Caco-2 (cell line): Measurements from ENCODE around the gene DYRK2. TPM values are rescaled to one million over a fixed set of nuclear protein-coding genes. Genes with fewer than 3 reads are reported as not detected.

Experiments used
- BruUV-seq: library from RNA; stranded (reverse); fragments of 400-500 nt; replicated peaks from 2 replicates; lab custom pipeline; 2021; lab: Mats Ljungman, UMichigan
- CTCF ChIA-PET: fragments of 300-600 bp; sonication (Branson Sonifier 250); formaldehyde crosslinking; loops from one replicate; lab custom pipeline; 2022; ENCODE audit warnings: antibody characterized with exemption; lab: Charles Lee
- POLR2A ChIA-PET: fragments of 300-600 bp; sonication (Branson Sonifier 250); formaldehyde crosslinking; loops from one replicate; lab custom pipeline; 2022; ENCODE audit warnings: antibody characterized with exemption; lab: Charles Lee
- DNase-seq, 2 experiments: peaks; one replicate each; pipeline versions ENCODE4 v3.0.0 to v3.0.0-alpha.2; 2020 to 2022
- H3K27me3 ChIP-seq: replicated peaks from 2 replicates; pipeline ENCODE4 v1.6.0; 2011; ENCODE audit warnings: low read length; ENCODE audit not compliant: control insufficient read depth, insufficient read depth
- H3K36me3 ChIP-seq: 2 replicates; pipeline ENCODE4 v1.5.1; 2011; ENCODE audit warnings: low read length; ENCODE audit not compliant: control insufficient read depth, insufficient read depth
- H3K4me1 ChIP-seq: fragments of 250-450 bp; sonication (Bioruptor Pico); 2 replicates; pipeline ENCODE4 v1.5.1; 2020; ENCODE audit warnings: mild to moderate bottlenecking
- H3K4me3 ChIP-seq: 2 replicates; pipeline ENCODE4 v1.5.1; 2011; ENCODE audit warnings: low read depth, mild to moderate bottlenecking, control low read depth, low read length
- H3K9me3 ChIP-seq: fragments of 250-450 bp; sonication (Bioruptor Pico); 2 replicates; pipeline ENCODE4 v1.5.1; 2020; ENCODE audit warnings: mild to moderate bottlenecking, moderate library complexity
- H3K27ac Mint-ChIP-seq: one replicate; pipeline ENCODE4 v1.8.0; 2022; ENCODE audit warnings: mixed read lengths; ENCODE audit not compliant: unreplicated experiment
- H3K27me3 Mint-ChIP-seq: one replicate; pipeline ENCODE4 v1.8.0; 2022; ENCODE audit warnings: mixed read lengths; ENCODE audit not compliant: insufficient read depth, unreplicated experiment
- H3K36me3 Mint-ChIP-seq: one replicate; pipeline ENCODE4 v1.8.0; 2022; ENCODE audit warnings: mild to moderate bottlenecking, mixed read lengths; ENCODE audit not compliant: insufficient read depth, unreplicated experiment
- H3K4me1 Mint-ChIP-seq: one replicate; pipeline ENCODE4 v1.8.0; 2022; ENCODE audit warnings: low read depth, mixed read lengths; ENCODE audit not compliant: unreplicated experiment
- H3K4me3 Mint-ChIP-seq: one replicate; pipeline ENCODE4 v1.8.0; 2022; ENCODE audit warnings: mild to moderate bottlenecking, moderate library complexity, mixed read lengths; ENCODE audit not compliant: unreplicated experiment
- H3K9me3 Mint-ChIP-seq: one replicate; pipeline ENCODE4 v1.8.0; 2022; ENCODE audit warnings: mixed read lengths; ENCODE audit not compliant: unreplicated experiment
- intact Hi-C: fragments of 100-400 bp; cut with micrococcal nuclease; formaldehyde crosslinking; loops from one replicate; pipeline ENCODE4 v1.10.0; 2022; ENCODE audit not compliant: unreplicated experiment
- total RNA-seq: library from RNA; stranded (reverse); gene quantifications from 2 replicates; pipeline ENCODE4 v1.2.3, GENCODE V29; 2022
- TF ChIP-seq, protein P1 (sequence below), 2 experiments: fragments of 200-600 bp in 1 of 2; IDR thresholded peaks; 1 replicate in 1 of 2; 2 replicates in 1 of 2; pipeline versions ENCODE4 v1.5.1 to v1.8.0; 2011 to 2022; ENCODE audit warnings: antibody characterized with exemption in 1 of 2, control low read depth in 1 of 2, inconsistent platforms in 1 of 2, low read depth in 1 of 2, low read length in 1 of 2, mild to moderate bottlenecking in 1 of 2, moderate library complexity in 1 of 2; ENCODE audit not compliant: insufficient read depth in 1 of 2, severe bottlenecking in 1 of 2, unreplicated experiment in 1 of 2

Gene DYRK2
- total RNA-seq, 1 experiment from 2014 or later = 24.6 TPM

DNA sequence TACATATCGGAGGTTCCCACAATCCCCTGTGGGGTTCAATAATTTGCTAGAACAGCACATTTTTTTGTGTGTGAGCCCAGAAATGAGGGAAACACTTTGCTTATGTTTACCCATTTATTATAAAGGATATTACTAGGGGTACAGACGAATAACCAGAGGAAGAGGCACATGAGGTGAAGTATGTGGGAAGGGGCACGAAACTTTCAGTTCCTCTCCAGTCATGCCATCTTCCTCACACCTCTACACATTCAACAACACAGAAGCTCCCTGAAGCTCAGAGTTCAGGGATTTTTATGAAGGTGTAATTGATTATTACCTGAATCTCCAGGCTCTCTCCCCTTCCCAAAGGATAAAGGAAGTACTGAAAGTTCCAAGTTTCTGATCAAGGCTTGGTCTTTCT is 30.2 kb upstream of the DYRK2 start:
- no peak overlapping the region for H3K4me3 ChIP-seq
- no peaks in the 10 kb centered on the region for H3K27me3 Mint-ChIP-seq
- no TSS peak for BruUV-seq
- no peak overlapping the region for H3K27ac Mint-ChIP-seq
- no peaks in the 10 kb centered on the region for H3K4me1 ChIP-seq
- POLR2A ChIA-PET = no interaction called here
- no peaks in the 10 kb centered on the region for H3K4me1 Mint-ChIP-seq
- H3K36me3 Mint-ChIP-seq = no peaks in the 10 kb centered on the region
- no peaks in the 10 kb centered on the region for H3K36me3 ChIP-seq
- H3K9me3 Mint-ChIP-seq = no peaks in the 10 kb centered on the region
- TF ChIP-seq, protein P1, sequence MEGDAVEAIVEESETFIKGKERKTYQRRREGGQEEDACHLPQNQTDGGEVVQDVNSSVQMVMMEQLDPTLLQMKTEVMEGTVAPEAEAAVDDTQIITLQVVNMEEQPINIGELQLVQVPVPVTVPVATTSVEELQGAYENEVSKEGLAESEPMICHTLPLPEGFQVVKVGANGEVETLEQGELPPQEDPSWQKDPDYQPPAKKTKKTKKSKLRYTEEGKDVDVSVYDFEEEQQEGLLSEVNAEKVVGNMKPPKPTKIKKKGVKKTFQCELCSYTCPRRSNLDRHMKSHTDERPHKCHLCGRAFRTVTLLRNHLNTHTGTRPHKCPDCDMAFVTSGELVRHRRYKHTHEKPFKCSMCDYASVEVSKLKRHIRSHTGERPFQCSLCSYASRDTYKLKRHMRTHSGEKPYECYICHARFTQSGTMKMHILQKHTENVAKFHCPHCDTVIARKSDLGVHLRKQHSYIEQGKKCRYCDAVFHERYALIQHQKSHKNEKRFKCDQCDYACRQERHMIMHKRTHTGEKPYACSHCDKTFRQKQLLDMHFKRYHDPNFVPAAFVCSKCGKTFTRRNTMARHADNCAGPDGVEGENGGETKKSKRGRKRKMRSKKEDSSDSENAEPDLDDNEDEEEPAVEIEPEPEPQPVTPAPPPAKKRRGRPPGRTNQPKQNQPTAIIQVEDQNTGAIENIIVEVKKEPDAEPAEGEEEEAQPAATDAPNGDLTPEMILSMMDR (IDR thresholded peaks at IDR 0.05; ENCODE audit: insufficient read depth in 1 of 2, low read depth in 1 of 2, low read length in 1 of 2, severe bottlenecking in 1 of 2, unreplicated experiment in 1 of 2) = no peak
- intact Hi-C loops = loop anchor here (1.0 kb wide), 1 partner anchor 25 kb away; no protein-coding TSS in a partner anchor
- H3K9me3 ChIP-seq = no peaks in the 10 kb centered on the region
- CTCF ChIA-PET = no interaction called here
- H3K4me3 Mint-ChIP-seq = no peak overlapping the region
- no peaks in the 10 kb centered on the region for H3K27me3 ChIP-seq
- DNase-seq = no peak

DNA sequence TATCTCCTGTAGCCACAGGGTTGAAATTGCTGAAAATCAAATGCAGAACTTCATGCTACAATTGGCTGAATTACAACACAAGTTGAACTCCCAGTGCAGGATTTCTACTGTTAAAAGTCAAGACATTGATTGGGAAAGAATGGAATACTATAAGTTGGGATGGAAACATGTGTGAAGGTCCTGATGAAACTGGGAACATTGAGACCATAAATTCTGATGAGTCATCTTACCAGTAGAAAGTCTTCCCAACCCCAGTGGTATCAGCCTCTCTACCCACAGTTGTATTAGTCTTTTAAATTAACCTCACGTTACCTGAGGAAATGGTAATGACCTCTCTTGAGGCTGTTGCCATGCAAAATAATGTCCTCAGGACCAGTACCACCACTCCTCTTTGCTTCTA is 27.4 kb upstream of the DYRK2 start:
- Mint-ChIP-seq H3K4me1 (no peaks in the 10 kb centered on the region), H3K27me3 (no peaks in the 10 kb centered on the region), H3K36me3 (no peaks in the 10 kb centered on the region), H3K27ac (no peak overlapping the region), H3K9me3 (no peaks in the 10 kb centered on the region), H3K4me3 (no peak overlapping the region)
- TF ChIP-seq, protein P1 (IDR thresholded peaks at IDR 0.05; ENCODE audit: insufficient read depth in 1 of 2, low read depth in 1 of 2, low read length in 1 of 2, severe bottlenecking in 1 of 2, unreplicated experiment in 1 of 2) = no peak
- ChIA-PET POLR2A (no interaction called here), CTCF (no interaction called here)
- Histone ChIP-seq H3K9me3 (no peaks in the 10 kb centered on the region), H3K36me3 (no peaks in the 10 kb centered on the region), H3K4me1 (no peaks in the 10 kb centered on the region), H3K27me3 (no peaks in the 10 kb centered on the region), H3K4me3 (no peak overlapping the region)
- DNase-seq = no peak
- intact Hi-C loops = no loop called here
- no TSS peak for BruUV-seq

DNA sequence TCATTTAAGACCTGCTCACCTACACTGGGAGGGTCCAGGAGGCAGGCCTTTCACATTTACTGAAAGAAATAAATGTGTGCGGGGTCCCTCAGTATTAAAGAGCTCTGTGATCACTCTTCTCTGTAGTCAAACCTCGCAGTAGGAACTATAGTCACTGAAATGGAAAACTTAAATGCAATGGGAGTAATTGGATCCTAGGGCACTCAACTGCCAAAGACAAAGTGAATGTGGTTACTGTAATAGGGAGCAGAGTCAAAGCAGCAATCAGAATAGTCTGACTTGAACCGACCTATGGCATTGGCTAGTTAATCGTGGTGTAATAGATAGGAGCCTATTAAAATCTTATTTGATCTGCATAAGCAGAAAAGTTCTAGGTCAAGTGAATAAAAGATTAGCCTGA is 26.6 kb upstream of the DYRK2 start:
- no peak for DNase-seq
- ChIA-PET POLR2A (no interaction called here), CTCF (no interaction called here)
- no peaks in the 10 kb centered on the region for H3K4me1 Mint-ChIP-seq
- H3K9me3 Mint-ChIP-seq = no peaks in the 10 kb centered on the region
- no peak overlapping the region for H3K27ac Mint-ChIP-seq
- Histone ChIP-seq H3K4me3 (no peak overlapping the region), H3K36me3 (no peaks in the 10 kb centered on the region), H3K4me1 (no peaks in the 10 kb centered on the region), H3K27me3 (no peaks in the 10 kb centered on the region), H3K9me3 (no peaks in the 10 kb centered on the region)
- intact Hi-C loops = no loop called here
- BruUV-seq = no TSS peak
- TF ChIP-seq, protein P1 (IDR thresholded peaks at IDR 0.05; ENCODE audit: insufficient read depth in 1 of 2, low read depth in 1 of 2, low read length in 1 of 2, severe bottlenecking in 1 of 2, unreplicated experiment in 1 of 2) = no peak
- H3K36me3 Mint-ChIP-seq = no peaks in the 10 kb centered on the region
- no peaks in the 10 kb centered on the region for H3K27me3 Mint-ChIP-seq
- no peak overlapping the region for H3K4me3 Mint-ChIP-seq
